A549 (cell line): ENCODE results near the gene NDFIP1.

Experiments used
- POLR2A ChIP-seq: IDR thresholded peaks from 2 replicates; pipeline ENCODE4 v1.6.1; 2012; ENCODE audit warnings: mild to moderate bottlenecking, low read length
- REST ChIP-seq: fragments of 200-600 bp; sonication (generic); IDR thresholded peaks from 2 replicates; pipeline ENCODE4 v1.6.1; 2016; ENCODE audit warnings: antibody characterized with exemption, mild to moderate bottlenecking, moderate library complexity
- RNF2 ChIP-seq: fragments of 200-600 bp; sonication (generic); IDR thresholded peaks from 2 replicates; pipeline ENCODE4 v1.6.1; 2016; ENCODE audit warnings: low read depth, mild to moderate bottlenecking, antibody characterized with exemption, moderate library complexity, borderline replicate concordance

DNA sequence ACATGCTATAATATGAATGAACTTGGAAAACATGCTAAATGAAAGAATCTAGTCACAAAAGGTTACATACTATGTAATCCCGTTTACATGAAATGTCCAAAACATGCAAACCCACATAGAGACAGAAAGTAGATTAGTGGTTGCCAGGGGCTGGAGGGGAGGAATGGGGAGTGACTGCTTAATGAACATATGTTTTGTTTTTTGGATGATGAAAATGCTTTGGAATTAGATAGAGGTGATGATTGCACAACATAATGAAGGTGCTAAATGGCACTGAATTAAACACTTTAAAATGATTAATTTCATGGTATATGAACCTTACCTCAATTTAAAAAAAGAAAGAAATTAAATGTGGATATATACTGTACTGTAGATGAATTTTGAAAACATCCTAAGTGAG, 17.6 kb upstream of the NDFIP1 start:
- no peak for TF ChIP-seq RNF2
- no peak for TF ChIP-seq POLR2A
- TF ChIP-seq REST: no peak
